GM13977 (cell line): ENCODE results near the gene GAD1.

Source experiments
- DNase-seq: peaks from one replicate; pipeline ENCODE4 v3.0.0; 2012; ENCODE audit warnings: low spot score
- in situ Hi-C: fragments of 300-500 bp; cut with MboI; formaldehyde crosslinking; loops from one replicate; pipeline ENCODE4 v1.12.0; 2022; ENCODE audit warnings: low sequenced_read_pairs, low pct_unique_long_range_greater_than_20kb, mixed read lengths, inconsistent platforms; ENCODE audit not compliant: unreplicated experiment
- TF ChIP-seq, protein P1 (sequence below): IDR thresholded peaks from 2 replicates; pipeline ENCODE4 v1.5.1; 2012; ENCODE audit warnings: mild to moderate bottlenecking, control low read depth; ENCODE audit not compliant: insufficient read depth; ENCODE audit errors: extremely low read depth, missing control alignments

GAD1 gene

DNA sequence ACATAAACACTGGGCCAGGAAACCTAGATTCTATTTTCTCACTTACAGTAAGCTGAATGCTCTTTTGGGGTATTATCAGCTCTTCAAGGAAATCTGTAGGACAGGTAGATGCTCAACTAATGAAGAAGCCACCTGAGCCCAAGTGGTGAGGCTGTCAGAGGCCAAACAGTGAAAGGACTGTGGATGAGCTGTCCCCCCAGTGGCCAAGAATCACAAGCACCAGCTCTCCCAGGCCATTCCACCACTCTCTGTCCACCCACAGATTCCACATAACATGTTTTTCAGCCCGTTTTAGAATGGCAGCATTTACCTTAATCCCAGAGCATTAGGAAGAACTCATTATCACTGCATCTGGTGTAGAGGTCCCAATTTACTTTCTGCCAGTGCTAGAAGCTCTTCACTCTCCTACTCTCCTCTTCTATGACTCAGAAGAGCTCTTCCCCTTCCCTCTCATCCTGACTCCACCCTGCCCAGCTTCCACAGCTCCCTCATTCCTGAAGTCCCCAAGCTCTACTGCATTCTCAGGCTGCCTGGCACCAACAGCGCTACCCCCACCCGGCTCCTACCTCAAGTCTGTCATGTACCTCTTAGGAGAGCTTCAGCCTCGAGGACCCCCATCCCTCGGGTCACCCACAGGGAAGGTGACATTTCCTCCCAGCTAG, 68.6 kb downstream of the GAD1 start:
- in situ Hi-C loops, result no loop called here
- TF ChIP-seq, protein P1, sequence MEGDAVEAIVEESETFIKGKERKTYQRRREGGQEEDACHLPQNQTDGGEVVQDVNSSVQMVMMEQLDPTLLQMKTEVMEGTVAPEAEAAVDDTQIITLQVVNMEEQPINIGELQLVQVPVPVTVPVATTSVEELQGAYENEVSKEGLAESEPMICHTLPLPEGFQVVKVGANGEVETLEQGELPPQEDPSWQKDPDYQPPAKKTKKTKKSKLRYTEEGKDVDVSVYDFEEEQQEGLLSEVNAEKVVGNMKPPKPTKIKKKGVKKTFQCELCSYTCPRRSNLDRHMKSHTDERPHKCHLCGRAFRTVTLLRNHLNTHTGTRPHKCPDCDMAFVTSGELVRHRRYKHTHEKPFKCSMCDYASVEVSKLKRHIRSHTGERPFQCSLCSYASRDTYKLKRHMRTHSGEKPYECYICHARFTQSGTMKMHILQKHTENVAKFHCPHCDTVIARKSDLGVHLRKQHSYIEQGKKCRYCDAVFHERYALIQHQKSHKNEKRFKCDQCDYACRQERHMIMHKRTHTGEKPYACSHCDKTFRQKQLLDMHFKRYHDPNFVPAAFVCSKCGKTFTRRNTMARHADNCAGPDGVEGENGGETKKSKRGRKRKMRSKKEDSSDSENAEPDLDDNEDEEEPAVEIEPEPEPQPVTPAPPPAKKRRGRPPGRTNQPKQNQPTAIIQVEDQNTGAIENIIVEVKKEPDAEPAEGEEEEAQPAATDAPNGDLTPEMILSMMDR, result no peak
- DNase-seq, result no peak

DNA sequence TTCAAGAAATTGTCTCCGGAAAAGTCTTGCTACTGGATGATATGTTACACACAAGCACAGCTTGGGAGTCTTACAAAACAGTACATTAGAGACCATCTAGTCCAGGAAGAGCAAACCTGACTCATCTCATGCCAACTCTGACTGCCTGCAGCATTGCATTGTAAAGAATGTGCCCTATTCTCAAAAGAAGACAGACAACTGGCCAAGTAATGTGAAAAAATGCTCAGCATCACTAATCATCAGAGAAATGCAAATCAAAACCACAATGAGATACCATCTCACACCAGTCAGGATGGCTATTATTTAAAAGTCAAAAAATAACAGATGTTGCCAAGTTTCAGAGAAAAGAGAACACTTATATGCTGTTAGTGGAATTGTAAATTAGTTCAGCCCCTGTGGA, 69.7 kb downstream of the GAD1 start:
- in situ Hi-C loops, result no loop called here
- TF ChIP-seq, protein P1, result no peak
- no peak for DNase-seq

DNA sequence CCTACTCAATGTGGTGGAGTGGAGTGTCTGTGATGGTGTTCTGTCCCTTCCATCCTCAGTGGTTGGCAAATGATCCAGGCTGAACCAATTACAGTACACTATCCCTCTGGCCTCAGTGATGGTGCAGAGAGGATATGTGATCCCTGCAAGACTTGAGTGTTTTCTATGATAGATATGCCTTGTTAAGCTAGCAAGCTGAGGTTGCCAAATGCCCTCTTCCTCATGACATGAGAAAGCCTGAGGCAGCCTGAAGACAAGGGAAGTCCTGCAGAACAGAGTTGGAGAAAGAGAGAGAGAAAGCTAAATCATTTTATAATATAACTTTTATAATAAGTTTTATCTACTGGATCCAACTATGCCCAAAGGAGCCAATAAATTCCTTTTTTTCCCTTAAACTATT, 70.8 kb downstream of the GAD1 start:
- in situ Hi-C loops, result no loop called here
- no peak for DNase-seq
- TF ChIP-seq, protein P1, result no peak

DNA sequence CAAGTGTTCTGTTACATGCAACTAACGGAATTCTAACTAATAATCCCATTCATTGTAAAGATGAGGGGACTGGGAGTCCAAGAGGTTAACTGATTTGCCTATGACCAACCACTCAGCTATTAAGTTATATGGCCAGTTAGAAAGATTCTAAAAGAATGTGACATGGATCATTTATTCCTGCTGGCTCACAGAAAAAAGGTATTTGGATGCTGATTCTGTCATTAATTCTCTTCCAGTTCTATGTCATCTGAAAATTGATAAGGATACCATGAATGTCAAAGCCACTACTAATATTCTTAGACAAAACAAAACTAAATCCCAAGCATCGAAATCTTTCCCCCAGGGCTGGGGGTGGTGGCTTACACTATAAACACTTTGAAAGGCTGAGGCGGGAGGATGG, 71.2 kb downstream of the GAD1 start:
- no peak for DNase-seq
- in situ Hi-C loops, result no loop called here
- TF ChIP-seq, protein P1, result no peak

DNA sequence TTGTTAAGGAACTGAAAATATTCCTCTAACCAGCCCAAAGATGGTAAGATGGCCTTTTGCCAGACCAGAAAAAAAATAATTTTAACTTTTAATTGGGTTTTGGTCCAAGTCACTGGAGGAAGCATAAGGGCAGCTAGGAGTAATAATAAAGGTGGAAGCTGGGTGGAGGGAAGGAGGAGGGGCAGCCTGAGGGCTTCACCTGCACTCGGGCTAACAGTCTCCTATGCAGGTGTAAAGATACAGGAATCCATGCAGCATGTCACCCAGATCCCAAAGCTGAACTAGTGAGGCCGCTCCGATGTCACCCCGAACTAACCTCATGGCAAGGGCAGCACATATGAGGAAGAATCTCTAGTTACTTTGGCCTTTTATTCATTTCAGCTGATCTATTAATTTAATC, 75.2 kb downstream of the GAD1 start:
- TF ChIP-seq, protein P1, result no peak

DNA sequence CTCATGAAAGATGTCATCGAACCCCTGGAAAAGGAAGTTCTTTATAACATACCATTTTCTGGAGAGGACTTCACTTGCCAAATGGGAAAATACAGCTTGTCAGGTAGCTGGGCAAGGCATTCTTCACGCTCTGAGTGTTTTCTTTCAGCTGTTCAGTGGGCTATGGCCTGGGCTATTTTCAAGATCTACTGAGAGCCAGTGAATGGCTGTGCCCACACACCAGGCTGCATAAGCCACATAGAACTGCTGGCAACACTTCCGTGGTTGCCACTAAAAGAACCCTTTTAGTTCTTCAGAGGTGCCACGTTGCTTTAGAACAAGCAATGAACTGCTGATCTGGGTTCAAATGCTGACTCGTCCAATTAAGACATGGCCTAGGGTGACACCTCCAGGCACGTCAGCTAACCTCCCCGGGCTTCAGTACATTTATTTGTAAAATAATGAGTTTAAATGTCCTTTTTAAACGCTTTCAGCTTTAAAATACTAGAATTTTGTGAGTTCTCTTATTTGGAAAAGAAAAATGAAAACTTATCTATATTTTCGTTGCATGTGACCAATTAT, 75.8 kb downstream of the GAD1 start:
- in situ Hi-C loops, result no loop called here
- DNase-seq, result no peak
- TF ChIP-seq, protein P1, result no peak

More for the DNA sequence above, 75.2 kb downstream of the GAD1 start:
- in situ Hi-C loops, result no loop called here
- DNase-seq, result no peak
